ENCODE data around the gene RASA2. TPM values are rescaled to one million over a fixed set of nuclear protein-coding genes. Genes with fewer than 3 reads are reported as not detected.
A peak's percentile ranks its signal among the peaks of the same experiment; 100 is the strongest.

The RASA2 gene
- total RNA-seq, 4 donors from 2014 or later, result 9.1 to 12.8 (median 10.6) TPM

DNA sequence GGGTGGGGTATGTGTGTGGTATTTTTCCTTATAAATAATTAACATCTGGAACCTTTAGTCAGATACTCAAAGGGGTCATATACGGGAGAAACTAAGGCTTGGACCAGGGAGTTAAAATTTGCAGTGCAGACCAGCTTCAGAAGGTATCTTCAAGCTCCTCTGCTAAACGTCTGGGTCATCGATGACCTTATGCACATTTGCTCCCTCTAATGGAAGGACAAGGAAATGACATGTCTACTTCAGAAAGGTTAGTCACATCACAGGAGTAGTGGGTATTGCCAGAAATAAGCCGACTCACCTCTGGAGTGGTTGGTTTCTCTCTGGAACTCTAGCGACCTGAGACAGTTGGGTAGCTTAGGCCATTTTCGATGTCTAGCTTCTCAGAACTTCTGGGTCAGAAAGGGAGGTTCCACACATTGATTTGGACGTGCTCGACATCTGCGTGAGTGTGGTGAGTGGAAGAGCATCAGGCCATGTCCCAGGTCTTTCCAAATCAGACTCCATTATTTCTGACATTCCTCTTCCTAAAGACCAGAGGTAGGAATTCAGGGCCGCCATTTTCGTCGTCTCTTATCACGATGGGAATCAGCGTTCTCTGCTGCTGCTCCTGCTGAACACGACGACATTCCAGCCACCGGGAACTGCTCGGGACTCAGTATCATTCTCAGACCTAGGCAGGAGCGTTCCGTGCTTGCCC lies 31.8 kb upstream of the RASA2 start:
- no peak for DNase-seq (ENCODE audit: extremely low spot score)
- H3K4me1 ChIP-seq, result peaks cover 4 to 42% (median 33%) of the 10 kb centered on the region in 4 donors
- H3K27ac ChIP-seq (replicated peaks in 1 of 4), result no peak overlapping the region
- no peaks in the 10 kb centered on the region for H3K36me3 ChIP-seq
- intact Hi-C loops (cut with DNase I), result loop anchor here (5.0 to 10.0 kb wide), 4 partner anchors 53 to 420 kb away; partner anchors contain the start of genes ATP1B3 and PXYLP1
- no peaks in the 10 kb centered on the region for H3K27me3 ChIP-seq
- H3K4me3 ChIP-seq, result no peak overlapping the region
- 75% methylated on average over 20 of the region's 20 CpGs for WGBS
- TF ChIP-seq, protein P1, sequence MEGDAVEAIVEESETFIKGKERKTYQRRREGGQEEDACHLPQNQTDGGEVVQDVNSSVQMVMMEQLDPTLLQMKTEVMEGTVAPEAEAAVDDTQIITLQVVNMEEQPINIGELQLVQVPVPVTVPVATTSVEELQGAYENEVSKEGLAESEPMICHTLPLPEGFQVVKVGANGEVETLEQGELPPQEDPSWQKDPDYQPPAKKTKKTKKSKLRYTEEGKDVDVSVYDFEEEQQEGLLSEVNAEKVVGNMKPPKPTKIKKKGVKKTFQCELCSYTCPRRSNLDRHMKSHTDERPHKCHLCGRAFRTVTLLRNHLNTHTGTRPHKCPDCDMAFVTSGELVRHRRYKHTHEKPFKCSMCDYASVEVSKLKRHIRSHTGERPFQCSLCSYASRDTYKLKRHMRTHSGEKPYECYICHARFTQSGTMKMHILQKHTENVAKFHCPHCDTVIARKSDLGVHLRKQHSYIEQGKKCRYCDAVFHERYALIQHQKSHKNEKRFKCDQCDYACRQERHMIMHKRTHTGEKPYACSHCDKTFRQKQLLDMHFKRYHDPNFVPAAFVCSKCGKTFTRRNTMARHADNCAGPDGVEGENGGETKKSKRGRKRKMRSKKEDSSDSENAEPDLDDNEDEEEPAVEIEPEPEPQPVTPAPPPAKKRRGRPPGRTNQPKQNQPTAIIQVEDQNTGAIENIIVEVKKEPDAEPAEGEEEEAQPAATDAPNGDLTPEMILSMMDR (IDR thresholded peaks at IDR 0.05), result peak; percentile 69 to 78 (median 75)
- no peak for TF ChIP-seq POLR2AphosphoS5 (IDR thresholded peaks at IDR 0.05)
- TF ChIP-seq EP300 (IDR thresholded peaks at IDR 0.05), result no peak
- no peak for TF ChIP-seq POLR2A (IDR thresholded peaks at IDR 0.05; ENCODE audit: low read depth)
- no peaks in the 10 kb centered on the region for H3K9me3 ChIP-seq

DNA sequence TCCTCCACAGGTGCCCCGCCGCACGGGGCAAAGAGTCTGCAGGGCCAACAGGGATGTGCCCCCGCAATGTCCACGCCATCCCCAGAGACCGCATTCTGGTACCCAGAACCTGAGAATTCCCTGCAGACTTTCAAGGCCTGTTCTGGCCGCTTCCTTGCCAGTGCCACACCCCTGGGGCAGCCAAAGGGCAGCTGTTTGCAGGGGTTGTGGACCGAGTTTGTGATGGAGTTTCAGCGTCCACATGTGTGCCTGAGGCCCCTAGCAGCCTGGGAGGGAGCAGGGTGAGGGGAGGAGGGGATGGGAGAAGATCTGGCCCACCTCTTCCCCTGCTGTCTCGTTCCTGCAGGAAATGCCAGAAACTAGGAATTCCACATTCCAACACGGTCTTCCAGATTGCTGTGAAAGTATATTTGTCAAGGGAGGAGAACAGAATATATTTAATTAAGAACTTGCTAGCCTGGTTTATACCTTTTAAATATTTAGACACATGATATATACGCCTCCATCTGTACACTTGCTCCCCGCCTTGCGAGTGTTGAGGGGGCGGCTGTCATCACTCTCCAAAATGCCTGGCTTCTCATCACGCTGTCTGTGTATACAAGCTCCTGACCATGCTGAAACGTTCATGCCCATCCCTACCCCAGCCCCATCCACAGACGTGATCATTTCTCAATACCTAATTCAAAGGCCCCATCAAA lies 31.1 kb upstream of the RASA2 start:
- intact Hi-C loops (cut with DNase I), result loop anchor here (5.0 to 10.0 kb wide), 3 partner anchors 221 to 419 kb away; partner anchors contain the start of genes ATP1B3 and PXYLP1
- TF ChIP-seq, protein P1 (IDR thresholded peaks at IDR 0.05), result no peak
- TF ChIP-seq POLR2A (IDR thresholded peaks at IDR 0.05; ENCODE audit: low read depth) (no peak), EP300 (IDR thresholded peaks at IDR 0.05) (no peak), POLR2AphosphoS5 (IDR thresholded peaks at IDR 0.05) (no peak)
- Histone ChIP-seq H3K27ac (replicated peaks in 1 of 4) (no peak overlapping the region), H3K27me3 (no peaks in the 10 kb centered on the region), H3K36me3 (no peaks in the 10 kb centered on the region), H3K4me1 (peaks cover 4 to 41% (median 30%) of the 10 kb centered on the region in 4 donors), H3K4me3 (no peak overlapping the region), H3K9me3 (no peaks in the 10 kb centered on the region)
- DNase-seq (ENCODE audit: extremely low spot score), result no peak
- 73% methylated on average over 18 of the region's 18 CpGs for WGBS

DNA sequence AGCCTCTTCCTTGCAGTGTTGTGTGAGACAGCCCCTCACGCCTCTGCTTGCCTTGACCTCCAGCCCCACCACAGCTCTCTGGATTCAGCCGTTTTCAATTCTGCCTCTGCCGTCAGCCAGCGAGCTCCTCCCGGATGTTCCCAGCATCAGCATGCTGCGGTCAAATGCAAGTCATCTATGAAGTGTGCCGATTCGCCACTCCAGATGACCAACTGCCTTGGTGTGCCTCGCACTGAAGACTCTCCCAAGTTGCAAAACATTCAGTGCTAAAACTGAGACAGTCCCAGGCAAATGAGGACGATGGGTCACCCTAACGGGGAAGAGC lies 30.6 kb upstream of the RASA2 start:
- WGBS, result 82% methylated on average over 11 of the region's 11 CpGs
- intact Hi-C loops (cut with DNase I), result loop anchor here (5.0 to 10.0 kb wide), 3 partner anchors 221 to 419 kb away; partner anchors contain the start of genes ATP1B3 and PXYLP1
- DNase-seq (ENCODE audit: extremely low spot score), result no peak

DNA sequence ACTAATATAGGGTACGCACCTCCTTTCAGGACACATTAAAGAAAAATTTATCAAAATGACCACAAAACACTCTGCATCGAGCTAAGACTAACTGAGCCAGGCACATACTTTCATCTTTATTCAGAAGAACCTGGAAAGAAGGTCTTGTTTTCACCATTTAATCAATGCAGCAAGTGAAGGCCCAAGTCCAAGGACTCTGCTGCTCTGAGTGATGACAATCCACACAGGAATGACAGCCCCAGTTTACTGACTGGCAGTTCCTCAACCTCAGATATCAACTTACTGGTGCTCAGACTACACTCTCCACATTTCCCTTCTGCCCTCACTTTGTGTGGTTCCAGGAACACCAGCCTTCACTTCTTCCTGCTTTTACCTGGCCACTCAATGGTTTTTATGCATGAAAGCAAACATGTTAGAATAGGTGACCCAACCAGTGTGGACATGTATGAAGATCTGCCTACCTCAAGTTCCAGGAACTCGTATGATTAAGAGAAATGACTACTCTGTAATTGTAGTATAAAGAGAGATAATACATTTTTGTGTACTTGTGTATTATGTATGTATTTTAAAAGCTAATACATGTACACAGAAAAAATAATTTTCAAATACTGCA lies 29.1 kb upstream of the RASA2 start:
- intact Hi-C loops (cut with DNase I), result loop anchor here (5.0 to 10.0 kb wide), 3 partner anchors 223 to 417 kb away; partner anchors contain the start of genes ATP1B3 and PXYLP1
- Histone ChIP-seq H3K9me3 (no peaks in the 10 kb centered on the region), H3K27ac (replicated peaks in 1 of 4) (no peak overlapping the region), H3K27me3 (no peaks in the 10 kb centered on the region), H3K36me3 (no peaks in the 10 kb centered on the region), H3K4me3 (no peak overlapping the region), H3K4me1 (peaks cover 0 to 28% (median 16%) of the 10 kb centered on the region in 4 donors)
- TF ChIP-seq, protein P1 (IDR thresholded peaks at IDR 0.05), result no peak
- TF ChIP-seq POLR2A (IDR thresholded peaks at IDR 0.05; ENCODE audit: low read depth) (no peak), POLR2AphosphoS5 (IDR thresholded peaks at IDR 0.05) (no peak), EP300 (IDR thresholded peaks at IDR 0.05) (no peak)
- DNase-seq (ENCODE audit: extremely low spot score), result no peak
- 88% methylated on average over 3 of the region's 3 CpGs for WGBS

More for the DNA sequence above, 30.6 kb upstream of the RASA2 start:
- no peak overlapping the region for H3K27ac ChIP-seq (replicated peaks in 1 of 4)
- H3K4me1 ChIP-seq, result peaks cover 4 to 37% (median 25%) of the 10 kb centered on the region in 4 donors
- no peaks in the 10 kb centered on the region for H3K36me3 ChIP-seq
- no peak overlapping the region for H3K4me3 ChIP-seq
- H3K27me3 ChIP-seq, result no peaks in the 10 kb centered on the region
- TF ChIP-seq POLR2AphosphoS5 (IDR thresholded peaks at IDR 0.05) (peak in 1 of 2 donors; percentile 6), EP300 (IDR thresholded peaks at IDR 0.05) (no peak)
- no peaks in the 10 kb centered on the region for H3K9me3 ChIP-seq

DNA sequence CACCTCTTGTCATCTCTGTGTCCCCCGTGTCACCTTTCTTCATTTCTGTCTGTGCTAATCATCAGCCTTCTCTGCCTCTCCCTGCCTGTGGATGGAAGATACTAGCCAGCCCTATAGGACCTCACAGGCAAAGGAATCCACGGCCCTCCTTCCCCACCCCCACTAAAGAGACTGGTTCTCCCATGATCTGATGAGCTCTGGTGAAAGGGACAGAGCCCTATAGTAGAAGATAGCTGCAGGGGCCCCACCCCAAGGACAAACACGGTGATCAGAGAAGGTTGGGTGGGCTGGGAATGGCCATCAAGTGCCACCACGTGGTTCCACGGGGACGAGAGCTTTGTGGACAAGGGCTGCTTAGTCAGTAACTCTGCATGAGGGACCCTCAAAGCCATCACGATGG lies 27.8 kb upstream of the RASA2 start:
- H3K4me1 ChIP-seq, result peaks cover 0 to 28% (median 16%) of the 10 kb centered on the region in 4 donors
- WGBS, result 82% methylated on average over 7 of the region's 7 CpGs
- H3K9me3 ChIP-seq, result no peaks in the 10 kb centered on the region
- no peak overlapping the region for H3K4me3 ChIP-seq
- intact Hi-C loops (cut with DNase I), result loop anchor here (5.0 to 10.0 kb wide), 3 partner anchors 224 to 416 kb away; partner anchors contain the start of genes ATP1B3 and PXYLP1
- no peaks in the 10 kb centered on the region for H3K27me3 ChIP-seq
- no peak for DNase-seq (ENCODE audit: extremely low spot score)
- no peak for TF ChIP-seq POLR2AphosphoS5 (IDR thresholded peaks at IDR 0.05)
- no peak for TF ChIP-seq POLR2A (IDR thresholded peaks at IDR 0.05; ENCODE audit: low read depth)
- no peak for TF ChIP-seq EP300 (IDR thresholded peaks at IDR 0.05)
- TF ChIP-seq, protein P1 (IDR thresholded peaks at IDR 0.05), result no peak
- no peaks in the 10 kb centered on the region for H3K36me3 ChIP-seq
- no peak overlapping the region for H3K27ac ChIP-seq (replicated peaks in 1 of 4)
